Measurements from ENCODE around the gene H1-8.

The H1-8 gene

GRCh38 chr3:129584631-129585030, 41.7 kb downstream of the H1-8 start:
- no peak for TF ChIP-seq CTCF (IDR thresholded peaks at IDR 0.05; ENCODE audit: low read depth, low read length)
- no peak overlapping the region for H3K4me3 ChIP-seq (ENCODE audit: low read depth, low read length)

GRCh38 chr3:129585949-129586657, 43.1 kb downstream of the H1-8 start:
- H3K4me3 ChIP-seq (ENCODE audit: low read depth, low read length) = no peak overlapping the region
- no peak for TF ChIP-seq CTCF (IDR thresholded peaks at IDR 0.05; ENCODE audit: low read depth, low read length)

GRCh38 chr3:129586746-129587430, 43.9 kb downstream of the H1-8 start:
- no peak overlapping the region for H3K4me3 ChIP-seq (ENCODE audit: low read depth, low read length)
- no peak for TF ChIP-seq CTCF (IDR thresholded peaks at IDR 0.05; ENCODE audit: low read depth, low read length)

- TF ChIP-seq CTCF (IDR thresholded peaks at IDR 0.05; ENCODE audit: low read depth, low read length) = no peak
- H3K4me3 ChIP-seq (ENCODE audit: low read depth, low read length) = no peak overlapping the region
These were observed 44.7 kb downstream of the H1-8 start for GRCh38 chr3:129587566-129588210.

GRCh38 chr3:129590215-129590614, 47.2 kb downstream of the H1-8 start:
- H3K4me3 ChIP-seq (ENCODE audit: low read depth, low read length) = no peak overlapping the region
- no peak for TF ChIP-seq CTCF (IDR thresholded peaks at IDR 0.05; ENCODE audit: low read depth, low read length)

- no peak for TF ChIP-seq CTCF (IDR thresholded peaks at IDR 0.05; ENCODE audit: low read depth, low read length)
- H3K4me3 ChIP-seq (ENCODE audit: low read depth, low read length) = no peak overlapping the region
These were observed 49.0 kb downstream of the H1-8 start for GRCh38 chr3:129591932-129592331.

Data from WI38 (cell line).